ENCODE data around the gene KCND2. TPM values are rescaled to one million over a fixed set of nuclear protein-coding genes. Genes with fewer than 3 reads are reported as not detected.

The KCND2 gene
- total RNA-seq, 1 experiment from 2014 or later, result 0.72 TPM

GRCh38 chr7:120311028-120311788 lies 38.2 kb downstream of the KCND2 start:
- ChIA-PET CTCF (no interaction called here), POLR2A (ENCODE audit: unreplicated experiment) (no interaction called here)
- BruUV-seq (replicated peaks), result no TSS peak

GRCh38 chr7:120320218-120320961 lies 47.4 kb downstream of the KCND2 start:
- no peaks in the 10 kb centered on the region for H3K27me3 ChIP-seq (ENCODE audit: insufficient read depth, low read depth)
- H3K9me3 ChIP-seq (ENCODE audit: insufficient read depth, low read depth), result no peaks in the 10 kb centered on the region
- no peaks in the 10 kb centered on the region for H4K20me1 ChIP-seq (ENCODE audit: insufficient read depth)
- H3K9me2 ChIP-seq (ENCODE audit: insufficient read depth), result no peaks in the 10 kb centered on the region
- intact Hi-C loops (cut with micrococcal nuclease; ENCODE audit: unreplicated experiment), result loop anchor here (5.0 kb wide), 1 partner anchor 638 kb away; no protein-coding TSS in a partner anchor
- TF ChIP-seq CTCF (conservative IDR thresholded peaks at IDR 0.05), result no peak
- no peak for TF ChIP-seq EZH2 (IDR thresholded peaks at IDR 0.05; ENCODE audit: low read depth)
- H2AFZ ChIP-seq, result peak overlapping the region; percentile 58
- H3K36me3 ChIP-seq (ENCODE audit: low read depth), result no peaks in the 10 kb centered on the region
- H3K4me2 ChIP-seq, result no peak overlapping the region
- no peaks in the 10 kb centered on the region for H3K4me1 ChIP-seq (replicated peaks; ENCODE audit: insufficient read depth)
- ChIA-PET POLR2A (ENCODE audit: unreplicated experiment) (no interaction called here), CTCF (no interaction called here)
- no peak overlapping the region for H3K27ac ChIP-seq
- DNase-seq, result no peak
- no peaks in the 10 kb centered on the region for H3F3A ChIP-seq (ENCODE audit: insufficient read depth, low read depth)
- no peak overlapping the region for H3K4me3 ChIP-seq
- no TSS peak for BruUV-seq (replicated peaks)
- H3K79me2 ChIP-seq (ENCODE audit: low read depth), result no peaks in the 10 kb centered on the region

More at GRCh38 chr7:120311028-120311788, 38.2 kb downstream of the KCND2 start:
- Histone ChIP-seq H3K27ac (no peak overlapping the region), H4K20me1 (ENCODE audit: insufficient read depth) (no peaks in the 10 kb centered on the region), H3K4me1 (replicated peaks; ENCODE audit: insufficient read depth) (no peaks in the 10 kb centered on the region), H3K9me3 (ENCODE audit: insufficient read depth, low read depth) (no peaks in the 10 kb centered on the region), H3K9me2 (ENCODE audit: insufficient read depth) (no peaks in the 10 kb centered on the region; the same call in 1 of the 2 replicates), H3K27me3 (ENCODE audit: insufficient read depth, low read depth) (no peaks in the 10 kb centered on the region), H2AFZ (no peak overlapping the region), H3K36me3 (ENCODE audit: low read depth) (no peaks in the 10 kb centered on the region), H3K79me2 (ENCODE audit: low read depth) (no peaks in the 10 kb centered on the region), H3F3A (ENCODE audit: insufficient read depth, low read depth) (no peaks in the 10 kb centered on the region), H3K4me3 (no peak overlapping the region), H3K4me2 (no peak overlapping the region)
- no peak for DNase-seq
- intact Hi-C loops (cut with micrococcal nuclease; ENCODE audit: unreplicated experiment), result no loop called here
- no peak for TF ChIP-seq EZH2 (IDR thresholded peaks at IDR 0.05; ENCODE audit: low read depth)
- TF ChIP-seq CTCF (conservative IDR thresholded peaks at IDR 0.05), result no peak

GRCh38 chr7:120327054-120327453 lies 54.1 kb downstream of the KCND2 start:
- H3F3A ChIP-seq (ENCODE audit: insufficient read depth, low read depth), result no peaks in the 10 kb centered on the region
- no peaks in the 10 kb centered on the region for H4K20me1 ChIP-seq (ENCODE audit: insufficient read depth)
- DNase-seq, result no peak
- TF ChIP-seq EZH2 (IDR thresholded peaks at IDR 0.05; ENCODE audit: low read depth) (no peak), CTCF (conservative IDR thresholded peaks at IDR 0.05) (no peak)
- intact Hi-C loops (cut with micrococcal nuclease; ENCODE audit: unreplicated experiment), result no loop called here
- no peak overlapping the region for H2AFZ ChIP-seq
- H3K9me2 ChIP-seq (ENCODE audit: insufficient read depth), result no peaks in the 10 kb centered on the region
- no peaks in the 10 kb centered on the region for H3K27me3 ChIP-seq (ENCODE audit: insufficient read depth, low read depth)
- ChIA-PET POLR2A (ENCODE audit: unreplicated experiment) (no interaction called here), CTCF (no interaction called here)
- H3K79me2 ChIP-seq (ENCODE audit: low read depth), result no peaks in the 10 kb centered on the region
- BruUV-seq (replicated peaks), result no TSS peak
- no peak overlapping the region for H3K4me2 ChIP-seq
- H3K4me1 ChIP-seq (replicated peaks; ENCODE audit: insufficient read depth), result no peaks in the 10 kb centered on the region
- H3K9me3 ChIP-seq (ENCODE audit: insufficient read depth, low read depth), result no peaks in the 10 kb centered on the region
- H3K4me3 ChIP-seq, result no peak overlapping the region
- no peaks in the 10 kb centered on the region for H3K36me3 ChIP-seq (ENCODE audit: low read depth)
- H3K27ac ChIP-seq, result no peak overlapping the region
